Activated CD8-positive, alpha-beta memory T cell treated with anti-CD3 and anti-CD28 coated beads, Interleukin-2, amount 50 U/mL, for 1 hour (primary cell): ENCODE results near the gene SEMA4B.
"Not testable (repeated sequence)": the region's sequence is repeated elsewhere in the genome, so short reads cannot be mapped to it uniquely, and the experiment has no call there.

ENCODE experiments used
- DNase-seq: peaks from one replicate; pipeline ENCODE4 v3.0.0-alpha.2; 2020; ENCODE audit errors: extremely low read depth

SEMA4B gene, protein sequence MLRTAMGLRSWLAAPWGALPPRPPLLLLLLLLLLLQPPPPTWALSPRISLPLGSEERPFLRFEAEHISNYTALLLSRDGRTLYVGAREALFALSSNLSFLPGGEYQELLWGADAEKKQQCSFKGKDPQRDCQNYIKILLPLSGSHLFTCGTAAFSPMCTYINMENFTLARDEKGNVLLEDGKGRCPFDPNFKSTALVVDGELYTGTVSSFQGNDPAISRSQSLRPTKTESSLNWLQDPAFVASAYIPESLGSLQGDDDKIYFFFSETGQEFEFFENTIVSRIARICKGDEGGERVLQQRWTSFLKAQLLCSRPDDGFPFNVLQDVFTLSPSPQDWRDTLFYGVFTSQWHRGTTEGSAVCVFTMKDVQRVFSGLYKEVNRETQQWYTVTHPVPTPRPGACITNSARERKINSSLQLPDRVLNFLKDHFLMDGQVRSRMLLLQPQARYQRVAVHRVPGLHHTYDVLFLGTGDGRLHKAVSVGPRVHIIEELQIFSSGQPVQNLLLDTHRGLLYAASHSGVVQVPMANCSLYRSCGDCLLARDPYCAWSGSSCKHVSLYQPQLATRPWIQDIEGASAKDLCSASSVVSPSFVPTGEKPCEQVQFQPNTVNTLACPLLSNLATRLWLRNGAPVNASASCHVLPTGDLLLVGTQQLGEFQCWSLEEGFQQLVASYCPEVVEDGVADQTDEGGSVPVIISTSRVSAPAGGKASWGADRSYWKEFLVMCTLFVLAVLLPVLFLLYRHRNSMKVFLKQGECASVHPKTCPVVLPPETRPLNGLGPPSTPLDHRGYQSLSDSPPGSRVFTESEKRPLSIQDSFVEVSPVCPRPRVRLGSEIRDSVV

GRCh38 chr15:90201130-90201943, at the start of gene SEMA4B:
SEMA4B (plus strand) TSS chr15:90201330; CDS start chr15:90201579, 249 bp downstream.
- no peak for DNase-seq

DNA sequence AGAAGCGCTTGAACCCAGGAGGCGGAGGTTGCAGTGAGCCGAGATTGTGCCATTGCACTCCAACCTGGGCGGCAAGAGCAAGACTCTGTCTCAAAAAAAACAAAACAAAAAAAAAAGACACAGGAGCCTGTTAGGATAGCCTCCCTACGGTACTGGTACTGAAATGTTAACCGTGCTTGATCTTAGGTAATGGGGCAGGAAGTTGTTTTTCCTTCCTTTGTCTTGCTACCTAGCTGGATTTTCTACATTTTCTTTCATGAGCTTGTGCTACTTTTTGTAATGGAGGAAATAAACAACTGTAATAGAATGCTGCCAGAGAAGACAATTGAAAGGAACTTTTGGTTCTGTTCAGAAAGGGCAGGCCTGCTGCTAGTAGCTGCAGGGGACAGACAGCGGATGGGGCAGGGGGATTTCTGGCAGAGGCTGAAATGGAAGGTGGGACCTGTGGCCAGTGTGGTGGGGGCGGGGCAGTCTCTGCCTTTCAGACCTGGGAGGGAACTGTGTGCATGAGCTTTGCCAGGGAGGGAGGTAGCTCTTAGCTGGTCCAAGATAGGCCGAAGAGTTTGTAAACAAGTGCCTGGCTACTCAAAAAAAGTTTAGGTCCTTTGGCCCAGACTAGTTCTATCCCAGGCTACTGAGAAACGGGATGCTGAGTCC, 49.0 kb upstream of the SEMA4B start:
- DNase-seq, result no peak

DNA sequence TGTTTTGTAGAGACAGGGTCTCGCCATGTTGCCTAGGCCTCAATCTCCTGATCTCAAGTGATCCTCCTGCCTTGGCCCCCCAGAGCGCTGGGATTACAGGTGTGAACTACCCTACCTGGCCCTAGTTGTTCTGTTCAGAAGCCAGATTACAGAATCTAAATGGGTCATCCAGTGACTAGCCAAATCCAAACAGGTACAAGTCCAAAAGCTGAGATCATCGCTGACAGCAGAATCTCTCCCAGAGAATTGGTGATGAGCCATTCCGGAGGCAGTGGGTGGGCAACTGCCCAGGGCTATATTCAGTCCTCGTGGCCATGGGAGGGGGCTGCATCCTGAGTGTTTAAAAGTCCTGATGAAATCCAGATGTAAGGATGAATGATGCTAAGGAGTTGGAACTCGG, 47.5 kb upstream of the SEMA4B start:
- no peak for DNase-seq

DNA sequence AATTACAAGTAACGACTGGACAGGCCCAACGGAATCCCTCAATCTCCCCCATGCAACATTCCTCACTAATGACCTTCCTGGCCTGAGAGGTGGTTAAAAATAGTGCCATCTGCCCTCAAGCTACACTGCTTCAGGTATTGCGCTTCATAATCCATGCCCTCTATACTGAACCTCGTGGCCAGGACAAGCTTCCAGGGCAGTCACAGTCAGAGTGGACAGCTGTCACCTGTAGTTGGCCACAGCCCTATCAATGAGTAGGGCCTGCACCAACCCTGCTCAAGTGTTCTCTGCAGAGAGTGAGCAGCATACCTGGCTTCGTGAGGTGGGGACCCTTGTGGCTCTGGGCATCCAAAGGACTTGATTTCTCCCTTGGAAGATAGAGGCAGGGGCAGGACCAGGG, 46.9 kb upstream of the SEMA4B start:
- no peak for DNase-seq

DNA sequence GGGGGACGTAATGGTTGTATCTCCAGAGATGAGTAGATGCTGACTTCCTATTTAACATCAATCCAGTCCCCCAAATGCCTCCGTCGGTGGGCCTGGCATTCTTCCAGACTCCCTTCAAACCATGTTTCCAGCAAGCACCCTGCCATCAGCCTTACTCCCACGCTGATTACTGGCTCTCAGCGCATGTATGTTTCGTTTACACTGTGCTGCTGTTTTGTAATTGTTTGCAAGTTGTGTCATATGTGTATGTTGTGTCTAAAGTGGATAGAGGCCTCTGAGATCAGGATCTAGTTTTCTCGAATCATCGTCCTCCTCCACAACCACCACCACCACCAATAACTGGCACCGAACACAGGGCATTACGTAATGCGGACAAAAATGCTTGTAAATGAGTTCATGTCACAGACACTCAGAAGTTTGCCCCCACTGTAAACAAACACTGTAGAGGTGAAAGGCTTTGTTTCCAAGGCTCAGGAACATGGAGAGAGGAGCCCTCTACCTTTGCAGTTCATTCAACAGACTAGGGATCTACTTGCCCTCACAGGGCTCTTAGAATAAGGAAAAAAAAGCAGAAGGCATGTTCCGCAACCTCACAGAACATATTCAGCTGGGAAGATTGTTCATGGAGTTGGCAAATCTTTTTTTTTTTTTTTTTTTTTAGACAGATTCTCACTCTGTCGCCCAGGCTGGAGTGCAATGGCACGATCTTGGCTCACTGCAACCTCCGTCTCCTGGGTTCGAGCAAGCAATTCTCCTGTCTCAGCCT, 46.1 kb upstream of the SEMA4B start:
- DNase-seq, result no peak

GRCh38 chr15:90159213-90159612, 41.9 kb upstream of the SEMA4B start:
- DNase-seq, result no peak

- no peak for DNase-seq
Measured at GRCh38 chr15:90160781-90161727, 40.1 kb upstream of the SEMA4B start.

DNA sequence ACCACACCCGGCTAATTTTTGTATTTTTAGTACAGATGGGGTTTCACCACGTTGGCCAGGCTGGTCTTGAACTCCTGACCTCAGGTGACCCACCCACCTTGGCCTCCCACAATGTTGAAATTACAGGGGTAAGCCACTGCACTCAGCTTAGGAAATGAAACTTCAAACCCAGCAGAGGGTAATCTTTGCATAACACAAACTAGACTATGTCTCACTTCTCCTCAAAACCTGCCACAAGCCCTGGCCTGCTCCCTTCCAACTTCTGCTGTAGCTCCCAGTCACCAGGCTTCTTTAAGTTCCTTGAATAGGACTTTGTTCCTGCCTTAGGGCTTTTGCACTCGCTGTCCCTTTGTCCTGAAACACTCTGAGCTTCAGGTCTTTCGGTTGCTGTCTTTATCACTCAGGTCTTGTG, 39.2 kb upstream of the SEMA4B start:
- DNase-seq, result no peak

GRCh38 chr15:90162956-90163355, 38.2 kb upstream of the SEMA4B start:
- no peak for DNase-seq

- DNase-seq, result not testable (repeated sequence)
Measured at GRCh38 chr15:90164239-90164638, 36.9 kb upstream of the SEMA4B start.

DNA sequence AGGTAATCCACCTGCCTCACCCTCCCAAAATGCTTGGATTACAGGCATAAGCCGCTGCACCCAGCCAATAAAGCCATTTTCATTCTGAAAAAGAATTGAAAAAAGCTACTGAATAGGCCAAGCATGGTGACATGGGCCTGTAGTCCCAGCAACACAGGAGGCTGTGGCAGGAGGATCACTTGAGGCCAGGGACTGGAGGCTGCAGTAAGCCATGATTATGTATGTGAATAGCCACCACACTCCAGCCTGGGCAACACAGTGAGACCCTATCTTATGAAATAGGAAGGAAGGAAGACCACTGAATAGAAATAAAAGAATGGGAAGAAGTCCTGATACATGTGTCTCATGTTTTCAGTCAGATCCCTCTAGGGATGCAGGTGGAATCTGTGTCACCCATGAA, 36.0 kb upstream of the SEMA4B start:
- no peak for DNase-seq

DNA sequence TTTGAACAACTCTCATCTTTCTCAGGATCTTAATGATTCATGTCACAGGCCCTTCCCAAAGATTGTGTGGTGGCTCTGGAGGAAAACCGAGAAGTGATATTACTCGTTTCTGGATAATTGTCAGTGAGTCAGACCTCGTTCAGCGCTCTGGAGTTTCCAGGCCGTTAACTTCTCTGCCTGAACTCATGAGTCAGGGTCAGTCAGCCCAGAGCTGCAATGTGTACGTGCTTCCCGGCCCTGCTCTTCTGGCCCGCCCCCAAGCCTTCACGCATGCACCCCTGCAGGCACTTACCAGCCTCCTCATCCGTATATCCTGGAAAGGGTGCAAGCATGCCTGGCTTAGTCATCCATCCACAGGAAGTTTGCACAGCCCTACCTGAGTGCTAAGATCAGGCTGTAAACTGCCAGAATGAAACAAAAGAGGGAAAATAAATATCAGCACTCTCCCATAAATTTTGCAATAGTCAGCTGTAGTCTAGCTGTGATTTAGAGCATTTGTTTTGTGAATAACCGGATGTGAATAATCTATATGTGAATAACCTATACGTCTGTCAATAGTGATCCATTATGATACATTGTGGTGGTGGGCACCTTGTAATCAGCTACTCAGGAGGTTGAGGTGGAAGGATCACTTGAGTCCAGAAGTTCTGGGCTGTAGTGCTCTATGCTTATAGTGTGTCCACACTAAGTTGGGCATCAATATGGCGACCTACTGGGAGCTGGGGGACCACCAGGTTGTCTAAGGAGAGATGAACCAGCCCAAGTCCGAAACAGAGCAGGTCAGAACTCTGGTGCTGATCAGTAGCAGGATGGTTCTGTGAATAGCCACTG, 35.3 kb upstream of the SEMA4B start:
- DNase-seq, result no peak

- no peak for DNase-seq
Measured at GRCh38 chr15:90167121-90167520, 34.0 kb upstream of the SEMA4B start.

GRCh38 chr15:90171623-90172022, 29.5 kb upstream of the SEMA4B start:
- DNase-seq, result no peak

- DNase-seq, result no peak
Measured at GRCh38 chr15:90173372-90173771, 27.8 kb upstream of the SEMA4B start.

DNA sequence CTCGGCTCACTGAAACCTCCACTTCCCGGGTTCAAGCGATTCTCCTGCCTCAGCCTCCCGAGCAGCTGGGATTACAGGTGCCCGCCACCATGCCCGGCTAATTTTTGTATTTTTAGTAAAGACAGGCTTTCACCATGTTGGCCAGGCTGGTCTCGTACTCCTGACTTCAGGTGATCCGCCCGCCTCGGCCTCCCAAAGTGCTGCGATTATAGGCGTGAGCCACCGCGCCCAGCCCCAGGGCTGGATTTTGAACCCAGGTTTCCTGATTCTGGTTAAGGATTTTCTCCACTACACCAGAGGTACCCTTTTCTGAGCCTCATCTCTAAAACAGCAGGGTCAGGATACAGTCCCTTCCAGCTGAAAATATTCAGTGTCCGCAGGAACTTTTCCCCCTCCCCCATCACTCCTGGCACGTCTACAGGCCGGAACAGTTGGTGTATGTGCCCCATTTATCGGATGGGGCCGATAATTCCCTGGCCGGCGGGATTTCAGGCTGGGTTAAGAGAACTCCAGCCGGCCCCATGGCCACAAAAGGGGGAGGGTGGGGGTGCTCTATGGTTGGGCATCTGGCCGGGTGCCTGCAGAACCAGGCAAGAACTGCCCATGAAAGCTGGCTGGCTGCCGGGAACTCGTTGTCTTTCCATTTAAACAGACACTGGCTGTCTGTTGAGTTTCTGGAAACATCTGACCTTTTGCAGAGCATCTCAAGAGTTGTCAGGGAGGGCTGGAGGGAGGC, 26.8 kb upstream of the SEMA4B start:
- DNase-seq, result no peak

- DNase-seq, result no peak
Measured at GRCh38 chr15:90177012-90177411, 24.1 kb upstream of the SEMA4B start.
